WI38 (cell line): ENCODE data around the gene E2F1.
"Not testable (repeated sequence)": the region's sequence is repeated elsewhere in the genome, so short reads cannot be mapped to it uniquely, and the experiment has no call there.

Source experiments
- H3K4me3 ChIP-seq: 2 replicates; pipeline ENCODE4 v1.5.1; 2011; ENCODE audit warnings: low read depth, mild to moderate bottlenecking, control low read depth, low read length
- CTCF ChIP-seq: IDR thresholded peaks from 2 replicates; pipeline ENCODE4 v1.5.1; 2012; ENCODE audit warnings: low read depth, mild to moderate bottlenecking, control low read depth, low read length

Gene E2F1

GRCh38 chr20:33701629-33702450, 15.7 kb upstream of the E2F1 start:
- TF ChIP-seq CTCF, result no peak
- H3K4me3 ChIP-seq, result no peak overlapping the region

- H3K4me3 ChIP-seq, result not testable (repeated sequence)
Measured at GRCh38 chr20:33700696-33701441, 14.7 kb upstream of the E2F1 start.

GRCh38 chr20:33698966-33699365, 12.8 kb upstream of the E2F1 start:
- H3K4me3 ChIP-seq, result not testable (repeated sequence)

GRCh38 chr20:33697129-33697528, 10.9 kb upstream of the E2F1 start:
- TF ChIP-seq CTCF, result no peak
- no peak overlapping the region for H3K4me3 ChIP-seq

- TF ChIP-seq CTCF, result no peak
Measured at GRCh38 chr20:33696448-33696847, 10.3 kb upstream of the E2F1 start.

GRCh38 chr20:33694639-33695012, 8.4 kb upstream of the E2F1 start:
- H3K4me3 ChIP-seq, result no peak overlapping the region
- no peak for TF ChIP-seq CTCF

More at GRCh38 chr20:33696448-33696847, 10.3 kb upstream of the E2F1 start:
- no peak overlapping the region for H3K4me3 ChIP-seq

GRCh38 chr20:33693741-33694638, 7.8 kb upstream of the E2F1 start:
- no peak overlapping the region for H3K4me3 ChIP-seq
- no peak for TF ChIP-seq CTCF

GRCh38 chr20:33693289-33693688, 7.1 kb upstream of the E2F1 start:
- no peak for TF ChIP-seq CTCF
- H3K4me3 ChIP-seq, result no peak overlapping the region
